GM12875 (cell line): ENCODE data around the gene MYH7B.

ENCODE experiments used
- H3K4me3 ChIP-seq: one replicate; pipeline ENCODE4 v1.5.1; 2011; ENCODE audit warnings: low read depth, low read length, control low read depth
- CTCF ChIP-seq: IDR thresholded peaks from 2 replicates; pipeline ENCODE4 v1.5.1; 2011; ENCODE audit warnings: low read depth, mild to moderate bottlenecking, control low read depth, inconsistent platforms, low read length, moderate library complexity, borderline replicate concordance; ENCODE audit not compliant: insufficient read depth

The MYH7B gene

GRCh38 chr20:34928411-34928810, 27.3 kb upstream of the MYH7B start:
- no peak overlapping the region for H3K4me3 ChIP-seq

GRCh38 chr20:34931771-34932170, 23.9 kb upstream of the MYH7B start:
- H3K4me3 ChIP-seq, result no peak overlapping the region
- TF ChIP-seq CTCF, result no peak

More at GRCh38 chr20:34928411-34928810, 27.3 kb upstream of the MYH7B start:
- TF ChIP-seq CTCF, result no peak

GRCh38 chr20:34938466-34939163, 17.1 kb upstream of the MYH7B start:
- no peak for TF ChIP-seq CTCF
- no peak overlapping the region for H3K4me3 ChIP-seq

- no peak overlapping the region for H3K4me3 ChIP-seq
Observed at GRCh38 chr20:34940081-34940481, 15.6 kb upstream of the MYH7B start.

GRCh38 chr20:34941226-34941625, 14.4 kb upstream of the MYH7B start:
- H3K4me3 ChIP-seq, result no peak overlapping the region

More at GRCh38 chr20:34940081-34940481, 15.6 kb upstream of the MYH7B start:
- no peak for TF ChIP-seq CTCF

GRCh38 chr20:34942301-34942700, 13.4 kb upstream of the MYH7B start:
- no peak overlapping the region for H3K4me3 ChIP-seq
- TF ChIP-seq CTCF, result no peak

More at GRCh38 chr20:34941226-34941625, 14.4 kb upstream of the MYH7B start:
- TF ChIP-seq CTCF, result no peak

- no peak overlapping the region for H3K4me3 ChIP-seq
Observed at GRCh38 chr20:34943808-34944567, 11.7 kb upstream of the MYH7B start.

More at GRCh38 chr20:34943808-34944567, 11.7 kb upstream of the MYH7B start:
- TF ChIP-seq CTCF, result no peak
